Measurements from ENCODE around the gene UNC5CL. TPM values are rescaled to one million over a fixed set of nuclear protein-coding genes. Genes with fewer than 3 reads are reported as not detected.

The UNC5CL gene
- total RNA-seq, 1 donor from 2014 or later: 1.4 TPM

DNA sequence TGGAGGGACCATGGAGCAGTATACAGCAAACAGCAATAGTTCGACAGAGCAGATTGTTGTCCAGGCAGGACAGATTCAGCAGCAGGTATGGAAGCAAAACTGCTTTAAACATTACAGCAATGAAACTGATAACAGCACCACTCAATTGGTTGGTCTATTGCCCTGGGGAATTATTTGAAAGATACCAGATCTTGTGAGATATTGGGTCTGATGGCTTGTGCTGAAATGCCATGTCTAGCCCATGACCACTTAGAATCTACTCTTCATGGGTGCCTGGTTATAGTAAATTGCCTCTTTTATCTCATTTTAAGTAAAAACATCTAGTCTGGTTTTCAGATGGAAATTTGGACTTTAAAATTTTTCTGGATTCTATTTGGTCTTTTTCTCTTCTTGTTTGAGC lies 40.1 kb upstream of the UNC5CL start:
- no peaks in the 10 kb centered on the region for H3K9me3 ChIP-seq
- intact Hi-C loops (cut with DNase I): no loop called here
- peaks cover 44% of the 10 kb centered on the region for H3K36me3 ChIP-seq
- peaks cover 27% of the 10 kb centered on the region for H3K4me1 ChIP-seq
- H3K27ac ChIP-seq: no peak overlapping the region
- H3K4me3 ChIP-seq: no peak overlapping the region
- TF ChIP-seq, protein P1, sequence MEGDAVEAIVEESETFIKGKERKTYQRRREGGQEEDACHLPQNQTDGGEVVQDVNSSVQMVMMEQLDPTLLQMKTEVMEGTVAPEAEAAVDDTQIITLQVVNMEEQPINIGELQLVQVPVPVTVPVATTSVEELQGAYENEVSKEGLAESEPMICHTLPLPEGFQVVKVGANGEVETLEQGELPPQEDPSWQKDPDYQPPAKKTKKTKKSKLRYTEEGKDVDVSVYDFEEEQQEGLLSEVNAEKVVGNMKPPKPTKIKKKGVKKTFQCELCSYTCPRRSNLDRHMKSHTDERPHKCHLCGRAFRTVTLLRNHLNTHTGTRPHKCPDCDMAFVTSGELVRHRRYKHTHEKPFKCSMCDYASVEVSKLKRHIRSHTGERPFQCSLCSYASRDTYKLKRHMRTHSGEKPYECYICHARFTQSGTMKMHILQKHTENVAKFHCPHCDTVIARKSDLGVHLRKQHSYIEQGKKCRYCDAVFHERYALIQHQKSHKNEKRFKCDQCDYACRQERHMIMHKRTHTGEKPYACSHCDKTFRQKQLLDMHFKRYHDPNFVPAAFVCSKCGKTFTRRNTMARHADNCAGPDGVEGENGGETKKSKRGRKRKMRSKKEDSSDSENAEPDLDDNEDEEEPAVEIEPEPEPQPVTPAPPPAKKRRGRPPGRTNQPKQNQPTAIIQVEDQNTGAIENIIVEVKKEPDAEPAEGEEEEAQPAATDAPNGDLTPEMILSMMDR (IDR thresholded peaks at IDR 0.05): no peak
- no peak for ATAC-seq
- no peak for DNase-seq
- H3K27me3 ChIP-seq: no peaks in the 10 kb centered on the region

DNA sequence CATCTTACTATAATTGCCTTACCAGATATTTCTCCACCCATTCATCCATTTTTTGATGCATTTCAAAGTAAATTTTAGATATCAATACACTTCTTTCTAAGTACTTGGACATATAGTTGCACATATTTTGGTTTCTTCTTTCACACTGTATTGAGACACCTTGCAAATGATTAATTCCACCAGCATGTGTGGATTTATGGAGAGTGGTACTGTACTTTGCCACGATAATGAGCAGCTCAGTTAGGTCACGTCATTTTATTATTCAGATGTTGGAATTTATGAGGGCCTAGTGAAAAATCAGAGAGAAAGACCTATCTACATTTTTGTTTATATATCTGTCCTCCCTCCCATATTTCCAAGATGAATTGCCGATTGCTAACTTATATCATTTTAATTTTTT lies 39.1 kb upstream of the UNC5CL start:
- intact Hi-C loops (cut with DNase I): no loop called here
- Histone ChIP-seq H3K27ac (no peak overlapping the region), H3K4me1 (peaks cover 27% of the 10 kb centered on the region), H3K4me3 (no peak overlapping the region), H3K9me3 (no peaks in the 10 kb centered on the region), H3K27me3 (no peaks in the 10 kb centered on the region), H3K36me3 (peaks cover 39% of the 10 kb centered on the region)
- TF ChIP-seq, protein P1 (IDR thresholded peaks at IDR 0.05): no peak
- DNase-seq: no peak
- ATAC-seq: no peak

DNA sequence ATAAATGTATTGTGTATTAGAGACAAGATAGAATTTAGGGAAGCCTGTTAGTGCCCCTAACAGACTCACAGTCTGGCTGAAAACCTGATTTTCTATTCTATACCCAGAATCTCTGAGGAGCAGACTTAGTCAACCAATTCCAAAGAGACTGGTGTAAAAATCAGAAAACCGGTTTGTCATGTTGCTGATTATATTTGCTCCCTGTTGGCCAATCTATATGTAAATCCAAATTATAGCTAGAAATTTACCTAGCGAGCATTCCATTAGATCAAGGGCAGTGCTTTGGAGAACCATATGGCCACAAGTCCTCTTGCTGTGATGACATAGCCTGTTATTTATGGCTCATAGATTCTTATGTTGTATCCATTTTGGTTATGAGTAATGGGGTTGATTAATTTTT lies 38.5 kb upstream of the UNC5CL start:
- no peak for ATAC-seq
- H3K9me3 ChIP-seq: no peaks in the 10 kb centered on the region
- peaks cover 27% of the 10 kb centered on the region for H3K4me1 ChIP-seq
- TF ChIP-seq, protein P1 (IDR thresholded peaks at IDR 0.05): no peak
- no peak overlapping the region for H3K4me3 ChIP-seq
- peaks cover 38% of the 10 kb centered on the region for H3K36me3 ChIP-seq
- intact Hi-C loops (cut with DNase I): no loop called here
- no peak overlapping the region for H3K27ac ChIP-seq
- no peaks in the 10 kb centered on the region for H3K27me3 ChIP-seq
- DNase-seq: no peak

DNA sequence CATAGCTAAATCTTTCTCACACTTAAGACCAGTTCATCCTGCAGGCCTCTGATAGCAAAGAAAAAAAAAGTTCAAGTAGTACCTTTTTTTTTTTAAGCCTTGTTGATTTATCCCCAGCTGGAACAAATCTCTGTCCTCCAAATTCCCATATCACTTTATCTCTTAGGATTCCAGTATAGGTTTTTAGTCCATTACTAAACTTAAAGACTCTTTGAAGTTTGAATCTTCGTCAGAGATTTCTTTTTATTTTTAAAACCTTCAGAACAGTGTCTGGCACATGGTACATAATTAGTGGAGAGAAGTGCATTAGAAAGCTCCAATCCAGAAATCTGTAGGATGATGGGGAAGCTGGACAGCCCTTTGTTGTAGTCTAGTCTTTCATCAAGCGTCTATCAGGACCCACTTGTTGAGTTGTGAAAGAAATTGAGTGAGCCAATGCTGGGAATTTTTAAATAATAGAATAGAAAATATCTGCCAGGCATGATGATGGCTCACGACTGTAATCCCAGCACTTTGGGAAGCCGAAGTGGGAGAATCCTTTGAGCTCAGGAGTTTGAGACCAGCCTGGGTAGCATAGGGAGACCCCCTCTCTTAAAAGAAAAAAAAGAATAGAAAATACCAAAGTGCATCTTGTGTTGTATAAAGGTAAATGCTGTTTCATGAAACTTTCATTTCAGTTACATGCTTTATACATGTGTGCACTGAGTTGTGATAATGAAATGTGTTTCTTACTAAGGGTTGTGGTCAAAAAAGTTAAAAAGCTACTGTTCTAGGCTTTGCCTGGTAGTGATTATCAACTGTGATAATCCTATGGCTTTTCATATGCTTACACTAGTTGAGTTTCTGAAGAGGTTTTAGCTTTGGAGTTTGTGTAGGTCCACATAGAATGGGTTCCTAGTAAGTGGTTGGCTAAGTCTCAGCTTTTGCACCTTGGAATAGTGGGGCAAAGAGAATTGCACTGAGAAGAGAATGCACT lies 36.9 kb upstream of the UNC5CL start:
- Histone ChIP-seq H3K27me3 (no peaks in the 10 kb centered on the region), H3K4me1 (peaks cover 30% of the 10 kb centered on the region), H3K9me3 (no peaks in the 10 kb centered on the region), H3K4me3 (no peak overlapping the region), H3K36me3 (peaks cover 23% of the 10 kb centered on the region), H3K27ac (no peak overlapping the region)
- TF ChIP-seq, protein P1 (IDR thresholded peaks at IDR 0.05): no peak
- no peak for DNase-seq
- no peak for ATAC-seq
- intact Hi-C loops (cut with DNase I): no loop called here

DNA sequence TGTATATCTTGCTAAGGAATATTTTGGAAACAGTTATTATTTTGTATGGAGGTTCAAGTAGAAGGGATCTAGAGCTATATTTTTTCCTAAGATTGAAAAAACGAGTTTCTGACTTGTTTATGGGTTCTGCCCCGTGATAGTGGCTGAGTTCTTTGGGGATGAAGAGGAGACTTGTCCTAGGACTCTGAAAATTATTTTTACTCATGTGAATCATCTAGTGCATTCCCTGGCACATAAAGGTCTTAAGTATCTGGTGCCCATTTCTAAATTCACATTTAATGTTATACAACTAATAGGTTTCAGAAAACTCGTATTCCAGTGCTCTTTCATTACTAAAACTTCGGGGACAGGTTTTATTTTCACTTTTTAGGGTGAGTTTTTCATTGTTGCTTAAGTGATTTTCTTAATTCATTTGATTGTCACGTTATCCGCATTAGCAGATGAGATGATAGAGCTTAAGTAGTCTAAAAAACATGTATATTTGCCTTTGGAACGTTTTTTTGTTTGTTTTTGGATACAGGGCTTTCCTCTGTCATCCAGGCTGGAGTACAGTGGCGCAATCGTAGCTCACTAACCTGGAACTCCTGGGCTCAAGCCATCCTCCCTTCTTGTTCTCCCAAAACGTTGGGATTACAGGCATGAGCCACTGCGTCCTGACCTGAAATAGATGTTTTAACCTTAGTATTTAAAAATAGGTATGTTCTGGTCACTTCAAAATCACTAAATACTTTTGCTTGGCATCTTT lies 35.8 kb upstream of the UNC5CL start:
- Histone ChIP-seq H3K27ac (peak overlapping the region; percentile 98), H3K27me3 (no peaks in the 10 kb centered on the region), H3K4me3 (peak overlapping the region; percentile 87), H3K36me3 (peaks cover 12% of the 10 kb centered on the region), H3K4me1 (peaks cover 36% of the 10 kb centered on the region), H3K9me3 (no peaks in the 10 kb centered on the region)
- intact Hi-C loops (cut with DNase I): no loop called here
- DNase-seq (no peak), ATAC-seq (no peak)
- TF ChIP-seq, protein P1 (IDR thresholded peaks at IDR 0.05): no peak
